ENCODE results near the gene IMPA2.
"Not testable (repeated sequence)": the region's sequence is repeated elsewhere in the genome, so short reads cannot be mapped to it uniquely, and the experiment has no call there.

GRCh38 chr18:12068316-12068949 is 87.1 kb downstream of the IMPA2 start:
- TF ChIP-seq NR1H2 (CRISPR knock-in tag; IDR thresholded peaks at IDR 0.05; ENCODE audit: borderline replicate concordance, low read depth); TFE3 (CRISPR knock-in tag; IDR thresholded peaks at IDR 0.05); KAT8 (CRISPR knock-in tag; IDR thresholded peaks at IDR 0.05); TAF1 (CRISPR knock-in tag; IDR thresholded peaks at IDR 0.05); FOXK1 (CRISPR knock-in tag; IDR thresholded peaks at IDR 0.05; ENCODE audit: borderline replicate concordance, low read depth); ZZZ3 (CRISPR knock-in tag; IDR thresholded peaks at IDR 0.05; ENCODE audit: borderline replicate concordance); ARHGAP35 (CRISPR knock-in tag; IDR thresholded peaks at IDR 0.05; ENCODE audit: borderline replicate concordance); CREM (IDR thresholded peaks at IDR 0.05); CREM (CRISPR knock-in tag; IDR thresholded peaks at IDR 0.05); EZH2 (conservative IDR thresholded peaks at IDR 0.05; ENCODE audit: low read depth, low read length); ZBTB43 (CRISPR knock-in tag; conservative IDR thresholded peaks at IDR 0.05); YY1 (IDR thresholded peaks at IDR 0.05; ENCODE audit: insufficient read depth, insufficient replicate concordance, low read depth, low read length); ZFP62 (CRISPR knock-in tag; IDR thresholded peaks at IDR 0.05): not testable (repeated sequence)

Data from HepG2 (cell line).